ENCODE data around the gene CAMTA1.

CAMTA1 gene

DNA sequence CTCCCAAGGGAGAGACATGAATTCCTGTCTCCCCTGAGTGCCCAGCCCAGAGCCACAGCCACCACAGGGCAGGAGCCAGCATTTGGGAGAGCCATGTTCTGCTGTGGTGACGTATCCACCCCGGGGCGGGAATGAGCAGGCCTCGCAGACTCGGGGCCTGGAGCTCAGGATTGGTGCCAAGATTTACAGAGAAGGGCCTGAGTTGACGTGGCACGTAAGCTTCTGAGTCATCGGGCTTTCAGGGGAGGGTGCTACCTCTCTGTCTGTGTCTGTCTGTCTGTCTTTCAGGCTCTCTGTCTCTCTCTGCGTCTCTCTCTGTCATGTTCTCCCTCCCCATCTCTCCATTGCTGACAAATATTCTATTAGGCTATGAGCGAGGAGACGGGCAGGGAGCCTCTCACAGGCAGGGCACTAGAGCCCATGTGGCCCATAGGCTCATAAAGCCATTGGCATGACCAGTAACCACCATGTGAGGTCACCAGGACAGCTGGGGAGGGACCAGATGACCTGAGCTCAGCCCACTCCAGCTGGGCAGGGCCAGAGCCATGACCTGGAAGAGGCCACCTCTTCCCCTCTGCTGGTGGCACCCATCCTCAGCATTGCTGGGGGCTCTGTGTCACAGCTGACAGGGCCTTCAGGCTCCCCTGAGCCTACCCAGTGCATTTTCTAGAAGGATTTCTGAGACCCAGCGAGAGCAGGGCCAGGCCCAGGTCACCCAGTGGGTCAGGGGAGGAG is 685.8 kb downstream of the CAMTA1 start:
- TF ChIP-seq, protein P1, sequence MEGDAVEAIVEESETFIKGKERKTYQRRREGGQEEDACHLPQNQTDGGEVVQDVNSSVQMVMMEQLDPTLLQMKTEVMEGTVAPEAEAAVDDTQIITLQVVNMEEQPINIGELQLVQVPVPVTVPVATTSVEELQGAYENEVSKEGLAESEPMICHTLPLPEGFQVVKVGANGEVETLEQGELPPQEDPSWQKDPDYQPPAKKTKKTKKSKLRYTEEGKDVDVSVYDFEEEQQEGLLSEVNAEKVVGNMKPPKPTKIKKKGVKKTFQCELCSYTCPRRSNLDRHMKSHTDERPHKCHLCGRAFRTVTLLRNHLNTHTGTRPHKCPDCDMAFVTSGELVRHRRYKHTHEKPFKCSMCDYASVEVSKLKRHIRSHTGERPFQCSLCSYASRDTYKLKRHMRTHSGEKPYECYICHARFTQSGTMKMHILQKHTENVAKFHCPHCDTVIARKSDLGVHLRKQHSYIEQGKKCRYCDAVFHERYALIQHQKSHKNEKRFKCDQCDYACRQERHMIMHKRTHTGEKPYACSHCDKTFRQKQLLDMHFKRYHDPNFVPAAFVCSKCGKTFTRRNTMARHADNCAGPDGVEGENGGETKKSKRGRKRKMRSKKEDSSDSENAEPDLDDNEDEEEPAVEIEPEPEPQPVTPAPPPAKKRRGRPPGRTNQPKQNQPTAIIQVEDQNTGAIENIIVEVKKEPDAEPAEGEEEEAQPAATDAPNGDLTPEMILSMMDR (IDR thresholded peaks at IDR 0.05; ENCODE audit: borderline replicate concordance, insufficient read depth, low read depth, low read length), result no peak
- H3K4me3 ChIP-seq (ENCODE audit: low read depth, low read length), result no peak overlapping the region

DNA sequence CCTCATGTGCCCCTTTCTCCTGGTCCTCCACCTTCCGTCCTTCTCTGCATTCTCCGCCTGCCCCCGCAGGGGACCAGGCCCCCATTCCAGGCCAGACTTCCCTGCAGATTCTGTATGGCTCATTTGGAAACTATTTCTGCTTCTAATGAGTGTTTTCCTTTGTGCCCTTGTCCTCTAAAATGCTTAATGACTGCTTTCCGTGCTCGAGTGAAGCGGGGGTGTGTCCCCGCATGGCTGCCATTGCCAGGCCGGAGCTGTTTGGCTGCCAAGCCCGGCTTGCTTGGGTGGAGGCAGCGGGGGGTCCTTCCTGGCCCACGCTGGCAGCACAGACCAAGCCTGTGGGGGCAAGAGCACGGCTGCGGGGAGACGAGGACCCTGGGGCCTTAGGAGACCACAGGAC is 686.6 kb downstream of the CAMTA1 start:
- TF ChIP-seq, protein P1 (IDR thresholded peaks at IDR 0.05; ENCODE audit: borderline replicate concordance, insufficient read depth, low read depth, low read length), result no peak

DNA sequence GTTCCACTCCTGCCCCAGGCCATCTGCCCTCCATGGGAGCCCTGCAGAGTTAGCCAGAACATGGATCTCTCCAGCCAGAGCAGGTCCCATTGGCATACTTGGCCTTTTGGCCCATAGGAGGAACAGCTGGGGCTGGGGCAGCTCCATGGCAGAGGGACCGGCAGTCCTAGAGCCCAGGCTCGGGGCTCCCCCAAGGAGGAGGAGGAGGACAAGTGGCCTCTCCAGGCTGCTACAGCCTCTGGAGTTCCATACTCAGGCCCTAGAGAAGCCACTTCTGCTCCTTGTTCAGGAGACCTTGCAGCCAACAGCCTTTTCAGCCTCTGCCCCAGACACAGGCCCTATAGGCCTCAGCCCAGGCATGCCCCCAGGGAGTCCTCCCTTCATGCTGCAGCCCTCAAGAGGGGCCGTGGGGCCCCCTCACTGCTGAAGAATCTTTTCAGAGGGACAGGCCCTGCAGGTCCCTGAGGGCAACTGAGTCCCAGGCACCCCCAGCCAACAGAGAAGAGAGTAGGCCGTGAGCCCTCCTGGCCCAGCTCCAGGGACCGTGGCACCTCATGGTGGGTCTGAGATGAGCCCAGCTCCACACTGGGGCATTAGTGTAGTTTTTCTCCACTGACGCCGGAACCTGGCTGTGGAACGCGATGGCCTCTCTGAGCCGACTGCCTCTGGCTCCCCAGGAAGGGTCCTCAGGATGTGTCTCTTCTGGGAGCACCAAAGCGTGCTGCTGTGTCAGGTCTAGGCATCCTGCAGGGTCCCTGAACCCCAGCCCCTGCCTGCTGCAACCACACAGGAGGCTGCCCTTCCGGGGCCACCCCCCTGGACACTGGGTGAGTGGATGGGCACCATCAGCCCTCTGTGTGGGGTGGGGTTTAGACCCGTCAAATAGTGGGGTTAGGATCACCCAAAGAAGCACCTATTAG is 688.2 kb downstream of the CAMTA1 start:
- TF ChIP-seq, protein P1 (IDR thresholded peaks at IDR 0.05; ENCODE audit: borderline replicate concordance, insufficient read depth, low read depth, low read length), result no peak
- H3K4me3 ChIP-seq (ENCODE audit: low read depth, low read length), result no peak overlapping the region

More for the DNA sequence above, 686.6 kb downstream of the CAMTA1 start:
- H3K4me3 ChIP-seq (ENCODE audit: low read depth, low read length), result no peak overlapping the region

DNA sequence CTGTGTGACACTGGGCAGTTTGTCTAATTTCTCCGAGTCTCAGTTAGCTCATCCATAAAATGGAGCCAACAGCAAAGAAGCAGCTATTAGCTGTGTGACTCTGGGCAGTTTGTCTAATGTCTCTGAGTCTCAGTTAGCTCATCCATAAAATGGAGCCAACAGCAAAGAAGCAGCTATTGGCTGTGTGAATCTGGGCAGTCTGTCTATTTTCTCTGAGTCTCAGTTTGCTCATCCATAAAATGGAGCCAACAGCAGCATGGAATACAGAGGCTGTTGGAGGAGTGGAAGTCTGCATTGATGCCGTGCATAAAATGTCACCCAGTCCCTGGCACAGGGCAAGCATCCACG is 688.9 kb downstream of the CAMTA1 start:
- H3K4me3 ChIP-seq (ENCODE audit: low read depth, low read length), result no peak overlapping the region

DNA sequence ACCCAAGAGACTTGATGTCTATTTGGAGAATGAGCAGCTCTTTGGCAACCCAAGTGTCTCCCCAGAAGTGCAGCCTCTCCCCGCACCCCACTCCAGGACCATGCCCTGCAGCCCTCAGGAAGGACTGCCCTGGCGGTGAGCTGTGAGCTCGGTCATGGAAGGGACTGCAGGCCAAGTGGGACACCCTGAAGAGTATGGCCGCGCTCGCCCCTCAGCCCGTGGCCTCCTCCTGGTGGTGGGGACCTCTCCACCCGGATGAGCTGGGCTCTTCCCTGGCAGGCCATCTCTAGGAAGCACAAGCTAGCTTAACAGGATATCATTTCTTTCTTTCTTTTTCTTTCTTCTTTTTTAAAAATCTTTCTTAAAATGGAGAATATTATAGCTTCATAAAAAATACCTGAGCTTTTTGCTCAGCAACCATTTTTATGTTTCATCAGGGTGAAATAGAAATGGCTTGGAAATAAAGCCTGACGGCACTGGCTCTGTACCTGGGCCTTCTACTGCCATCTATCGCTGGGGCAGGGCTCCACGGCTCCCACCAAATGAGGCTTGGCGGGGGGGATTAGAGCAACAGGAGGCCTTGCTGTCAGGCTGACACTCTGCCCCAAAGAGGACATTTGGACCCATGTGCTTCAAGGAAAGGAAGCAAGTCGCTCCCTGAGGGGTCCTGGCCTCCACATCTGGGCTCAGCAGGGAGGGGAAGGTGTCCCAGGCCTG is 689.7 kb downstream of the CAMTA1 start:
- H3K4me3 ChIP-seq (ENCODE audit: low read depth, low read length), result no peak overlapping the region
- TF ChIP-seq, protein P1 (IDR thresholded peaks at IDR 0.05; ENCODE audit: borderline replicate concordance, insufficient read depth, low read depth, low read length), result no peak

More for the DNA sequence above, 688.9 kb downstream of the CAMTA1 start:
- TF ChIP-seq, protein P1 (IDR thresholded peaks at IDR 0.05; ENCODE audit: borderline replicate concordance, insufficient read depth, low read depth, low read length), result no peak

DNA sequence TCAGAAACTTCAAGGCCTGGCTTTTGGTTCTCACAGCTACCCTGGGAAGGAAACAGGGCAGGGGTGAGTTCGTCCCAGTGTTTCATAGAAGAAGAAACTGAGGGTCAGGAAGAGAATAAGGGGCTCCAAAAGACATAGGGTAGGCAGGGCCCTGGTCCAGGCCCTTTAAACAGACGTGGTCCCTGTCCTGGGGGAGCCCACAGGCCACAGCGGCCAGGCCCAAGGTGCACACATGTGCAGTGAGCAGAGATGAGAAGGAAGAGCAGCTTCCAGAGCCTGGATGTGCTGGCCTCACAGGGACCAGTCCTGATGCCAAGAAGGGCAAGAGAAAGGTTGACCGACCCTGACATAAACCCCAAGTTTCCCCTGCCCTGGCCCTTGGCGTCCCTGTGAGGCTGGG is 690.4 kb downstream of the CAMTA1 start:
- TF ChIP-seq, protein P1 (IDR thresholded peaks at IDR 0.05; ENCODE audit: borderline replicate concordance, insufficient read depth, low read depth, low read length), result no peak
- H3K4me3 ChIP-seq (ENCODE audit: low read depth, low read length), result no peak overlapping the region
